SIG-M5 treated with dmso at 0.1 percent for 504 hours (cell line): ENCODE results near the gene IGSF21.

Source experiments
- DNase-seq: peaks from one replicate; lab custom pipeline; 2025; ENCODE audit not compliant: unreplicated experiment; lab: John Stamatoyannopoulos, UW

Gene IGSF21

GRCh38 chr1:18204575-18204974, 97.0 kb downstream of the IGSF21 start:
- no peak for DNase-seq

- no peak for DNase-seq
Observed at GRCh38 chr1:18205319-18205718, 97.7 kb downstream of the IGSF21 start.

- no peak for DNase-seq
Observed at GRCh38 chr1:18211764-18212163, 104.2 kb downstream of the IGSF21 start.

- DNase-seq, result peak; percentile 7
Observed at GRCh38 chr1:18217398-18218043, 109.9 kb downstream of the IGSF21 start.

- DNase-seq, result no peak
Observed at GRCh38 chr1:18229625-18230024, 122.0 kb downstream of the IGSF21 start.

GRCh38 chr1:18230321-18230720, 122.7 kb downstream of the IGSF21 start:
- DNase-seq, result no peak

GRCh38 chr1:18230840-18231239, 123.2 kb downstream of the IGSF21 start:
- DNase-seq, result no peak

GRCh38 chr1:18232052-18232451, 124.5 kb downstream of the IGSF21 start:
- DNase-seq, result no peak

- DNase-seq, result no peak
Observed at GRCh38 chr1:18233176-18233864, 125.7 kb downstream of the IGSF21 start.

- peak; percentile 18 for DNase-seq
Observed at GRCh38 chr1:18234790-18235242, 127.2 kb downstream of the IGSF21 start.

- DNase-seq, result no peak
Observed at GRCh38 chr1:18237371-18237770, 129.8 kb downstream of the IGSF21 start.

- DNase-seq, result no peak
Observed at GRCh38 chr1:18238190-18238589, 130.6 kb downstream of the IGSF21 start.

- no peak for DNase-seq
Observed at GRCh38 chr1:18239671-18240070, 132.1 kb downstream of the IGSF21 start.

- DNase-seq, result no peak
Observed at GRCh38 chr1:18240906-18241305, 133.3 kb downstream of the IGSF21 start.

- DNase-seq, result no peak
Observed at GRCh38 chr1:18241891-18242290, 134.3 kb downstream of the IGSF21 start.

GRCh38 chr1:18243503-18244175, 136.0 kb downstream of the IGSF21 start:
- DNase-seq, result no peak

- DNase-seq, result no peak
Observed at GRCh38 chr1:18244762-18245161, 137.2 kb downstream of the IGSF21 start.

GRCh38 chr1:18245647-18246046, 138.0 kb downstream of the IGSF21 start:
- no peak for DNase-seq

- no peak for DNase-seq
Observed at GRCh38 chr1:18246543-18246942, 138.9 kb downstream of the IGSF21 start.

GRCh38 chr1:18247151-18247550, 139.6 kb downstream of the IGSF21 start:
- no peak for DNase-seq

- DNase-seq, result no peak
Observed at GRCh38 chr1:18249631-18250030, 142.0 kb downstream of the IGSF21 start.

- no peak for DNase-seq
Observed at GRCh38 chr1:18253093-18253492, 145.5 kb downstream of the IGSF21 start.
